ENCODE data around the gene ELFN1.

The ELFN1 gene

GRCh38 chr7:1696671-1697498, 26.8 kb downstream of the ELFN1 start:
- peak; percentile 22 for DNase-seq

- peak; percentile 23 for DNase-seq
These were observed 27.5 kb downstream of the ELFN1 start for GRCh38 chr7:1697499-1698125.

- peak; percentile 5 for DNase-seq
These were observed 28.1 kb downstream of the ELFN1 start for GRCh38 chr7:1698201-1698600.

- DNase-seq: peak; percentile 2
These were observed 28.9 kb downstream of the ELFN1 start for GRCh38 chr7:1698951-1699350.

GRCh38 chr7:1700086-1700485, 30.0 kb downstream of the ELFN1 start:
- peak; percentile 4 for DNase-seq

- peak; percentile 2 for DNase-seq
These were observed 30.7 kb downstream of the ELFN1 start for GRCh38 chr7:1700536-1701333.

- DNase-seq: no peak
These were observed 32.6 kb downstream of the ELFN1 start for GRCh38 chr7:1702652-1703051.

GRCh38 chr7:1703441-1703840, 33.4 kb downstream of the ELFN1 start:
- DNase-seq: no peak

- DNase-seq: peak; percentile 23
These were observed 34.1 kb downstream of the ELFN1 start for GRCh38 chr7:1703871-1704810.

- peak; percentile 24 for DNase-seq
These were observed 35.0 kb downstream of the ELFN1 start for GRCh38 chr7:1704811-1705738.

- DNase-seq: peak; percentile 0
These were observed 35.8 kb downstream of the ELFN1 start for GRCh38 chr7:1705856-1706255.

- no peak for DNase-seq
These were observed 36.3 kb downstream of the ELFN1 start for GRCh38 chr7:1706381-1706720.

GRCh38 chr7:1706721-1707613, 36.9 kb downstream of the ELFN1 start:
- peak; percentile 13 for DNase-seq

GRCh38 chr7:1707756-1708595, 37.9 kb downstream of the ELFN1 start:
- peak; percentile 17 for DNase-seq

- peak; percentile 8 for DNase-seq
These were observed 38.6 kb downstream of the ELFN1 start for GRCh38 chr7:1708596-1709251.

GRCh38 chr7:1709281-1709680, 39.2 kb downstream of the ELFN1 start:
- DNase-seq: no peak

- DNase-seq: no peak
These were observed 39.8 kb downstream of the ELFN1 start for GRCh38 chr7:1709900-1710299.

GRCh38 chr7:1710936-1711335, 40.9 kb downstream of the ELFN1 start:
- no peak for DNase-seq
